ENCODE data around the gene RPL32.

DNA sequence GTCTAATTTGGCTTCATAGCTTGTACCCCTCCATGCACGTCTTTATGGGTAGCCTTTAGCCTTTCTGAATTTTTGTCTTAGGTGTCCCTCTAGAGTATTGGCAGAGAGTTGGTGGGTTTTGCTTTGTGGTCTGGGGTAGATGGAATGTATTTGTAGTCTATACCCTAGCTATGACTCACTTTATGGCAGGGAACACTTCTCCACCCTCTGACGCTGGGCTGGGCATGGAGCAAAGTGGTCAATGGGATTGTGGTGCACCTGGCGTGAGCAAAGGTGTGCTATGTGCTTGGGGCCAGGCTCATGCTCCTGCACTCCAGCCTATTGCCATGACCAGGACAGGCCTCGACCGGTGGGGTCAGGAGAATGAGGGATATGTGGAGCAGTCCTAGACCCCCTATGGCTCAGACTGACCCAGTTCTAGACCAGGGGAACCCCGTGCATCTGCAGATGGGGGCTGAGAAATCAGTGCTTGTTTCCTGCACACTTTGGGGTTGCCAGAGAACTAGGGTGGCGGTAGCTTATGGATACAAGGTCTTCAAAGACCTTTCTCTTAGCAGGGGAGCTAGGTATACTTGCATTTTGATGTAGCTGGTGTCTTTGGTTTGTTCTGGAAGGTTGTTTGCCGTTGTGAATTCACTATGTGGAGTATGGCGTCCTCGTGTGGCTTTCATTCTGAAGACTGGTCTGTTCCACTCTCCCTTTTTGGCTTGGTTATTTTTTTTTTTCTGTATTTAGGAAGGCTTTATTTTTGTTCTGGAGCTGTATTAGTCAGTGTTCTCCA, 49.4 kb upstream of the RPL32 start:
- TF ChIP-seq CTCF (conservative IDR thresholded peaks at IDR 0.05; ENCODE audit: low read length) (no peak), EZH2phosphoT487 (IDR thresholded peaks at IDR 0.05; ENCODE audit: borderline replicate concordance) (no peak)
